Glutamatergic neuron (in vitro differentiated cells): ENCODE measurements around the gene MSL2. TPM values are rescaled to one million over a fixed set of nuclear protein-coding genes. Genes with fewer than 3 reads are reported as not detected.
"Not testable (repeated sequence)": the region's sequence is repeated elsewhere in the genome, so short reads cannot be mapped to it uniquely, and the experiment has no call there.

Experiments
- DNase-seq: peaks from one replicate; pipeline ENCODE4 v3.0.0; 2022
- H3K27ac Mint-ChIP-seq: one replicate; pipeline ENCODE4 v1.8.0; 2020; ENCODE audit warnings: mild to moderate bottlenecking, mixed read lengths, inconsistent platforms; ENCODE audit not compliant: unreplicated experiment
- H3K27me3 Mint-ChIP-seq: one replicate; pipeline ENCODE4 v1.8.0; 2020; ENCODE audit warnings: mild to moderate bottlenecking, moderate library complexity, mixed read lengths, inconsistent platforms; ENCODE audit not compliant: unreplicated experiment
- H3K36me3 Mint-ChIP-seq: one replicate; pipeline ENCODE4 v1.8.0; 2020; ENCODE audit warnings: mild to moderate bottlenecking, mixed read lengths, inconsistent platforms; ENCODE audit not compliant: unreplicated experiment
- H3K4me1 Mint-ChIP-seq: one replicate; pipeline ENCODE4 v1.8.0; 2020; ENCODE audit warnings: mild to moderate bottlenecking, low read depth, mixed read lengths, inconsistent platforms; ENCODE audit not compliant: unreplicated experiment
- H3K4me3 Mint-ChIP-seq: one replicate; pipeline ENCODE4 v1.8.0; 2020; ENCODE audit warnings: mild to moderate bottlenecking, mixed read lengths, inconsistent platforms; ENCODE audit not compliant: unreplicated experiment
- H3K9me3 Mint-ChIP-seq: one replicate; pipeline ENCODE4 v1.8.0; 2020; ENCODE audit warnings: mild to moderate bottlenecking, moderate library complexity, mixed read lengths, inconsistent platforms; ENCODE audit not compliant: unreplicated experiment
- total RNA-seq: library from RNA; stranded (reverse); fragmentation: NEBNext Ultra II Directional; extraction: Animal tissue kit (Norgen Biotek cat#: 25700); gene quantifications from one replicate; pipeline ENCODE4 v1.2.1, GENCODE V29; 2021; ENCODE audit not compliant: unreplicated experiment
- TF ChIP-seq, protein P1 (sequence below): fragments of 200-600 bp; sonication (generic); IDR thresholded peaks from one replicate; pipeline ENCODE4 v1.5.0; 2021; ENCODE audit not compliant: partially characterized antibody, unreplicated experiment

MSL2 gene
- total RNA-seq, 1 donor from 2014 or later: 32.8 TPM

DNA sequence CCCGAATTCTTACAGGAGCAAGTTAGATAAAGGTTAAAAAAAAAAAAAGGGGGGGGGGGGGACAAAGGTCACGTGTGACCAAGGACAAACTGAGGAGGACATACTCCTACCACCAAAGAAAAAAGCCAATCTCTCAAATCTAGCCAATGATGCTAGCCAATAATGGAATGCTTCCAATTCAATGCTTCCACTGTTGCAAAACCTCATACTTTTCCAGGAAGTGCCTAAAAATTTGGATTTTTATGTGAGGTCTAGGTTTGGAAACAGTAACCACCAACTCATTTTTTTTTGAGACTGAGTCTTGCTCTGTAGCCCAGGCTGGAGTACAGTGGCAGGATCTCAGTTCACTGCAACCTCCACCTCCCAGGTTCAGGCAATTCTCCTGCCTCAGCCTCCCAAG is 11.4 kb downstream of the MSL2 start:
- Mint-ChIP-seq H3K36me3 (no peaks in the 10 kb centered on the region), H3K27ac (no peak overlapping the region), H3K9me3 (peaks cover 2% of the 10 kb centered on the region), H3K27me3 (no peaks in the 10 kb centered on the region), H3K4me3 (no peak overlapping the region), H3K4me1 (peaks cover 15% of the 10 kb centered on the region)
- no peak for DNase-seq
- TF ChIP-seq, protein P1, sequence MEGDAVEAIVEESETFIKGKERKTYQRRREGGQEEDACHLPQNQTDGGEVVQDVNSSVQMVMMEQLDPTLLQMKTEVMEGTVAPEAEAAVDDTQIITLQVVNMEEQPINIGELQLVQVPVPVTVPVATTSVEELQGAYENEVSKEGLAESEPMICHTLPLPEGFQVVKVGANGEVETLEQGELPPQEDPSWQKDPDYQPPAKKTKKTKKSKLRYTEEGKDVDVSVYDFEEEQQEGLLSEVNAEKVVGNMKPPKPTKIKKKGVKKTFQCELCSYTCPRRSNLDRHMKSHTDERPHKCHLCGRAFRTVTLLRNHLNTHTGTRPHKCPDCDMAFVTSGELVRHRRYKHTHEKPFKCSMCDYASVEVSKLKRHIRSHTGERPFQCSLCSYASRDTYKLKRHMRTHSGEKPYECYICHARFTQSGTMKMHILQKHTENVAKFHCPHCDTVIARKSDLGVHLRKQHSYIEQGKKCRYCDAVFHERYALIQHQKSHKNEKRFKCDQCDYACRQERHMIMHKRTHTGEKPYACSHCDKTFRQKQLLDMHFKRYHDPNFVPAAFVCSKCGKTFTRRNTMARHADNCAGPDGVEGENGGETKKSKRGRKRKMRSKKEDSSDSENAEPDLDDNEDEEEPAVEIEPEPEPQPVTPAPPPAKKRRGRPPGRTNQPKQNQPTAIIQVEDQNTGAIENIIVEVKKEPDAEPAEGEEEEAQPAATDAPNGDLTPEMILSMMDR: no peak

DNA sequence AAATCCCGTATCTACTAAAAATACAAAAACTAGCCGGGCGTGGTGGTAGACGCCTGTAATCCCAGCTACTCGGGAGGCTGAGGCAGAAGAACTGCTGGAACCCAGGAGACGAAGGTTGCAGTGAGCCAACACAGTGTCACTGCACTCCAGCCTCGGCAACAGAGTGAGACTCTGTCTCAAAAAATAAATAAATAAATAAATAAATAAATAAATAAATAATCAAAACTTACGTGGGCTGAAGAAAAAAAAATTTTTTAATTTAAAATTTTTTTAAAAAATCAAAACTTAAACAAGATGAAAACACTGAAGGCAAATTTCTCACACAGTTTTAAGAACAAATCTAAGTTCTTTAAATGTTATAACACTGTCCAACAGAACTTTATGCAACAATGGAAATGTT is 14.4 kb downstream of the MSL2 start:
- Mint-ChIP-seq H3K4me1 (peaks cover 11% of the 10 kb centered on the region), H3K4me3 (no peak overlapping the region), H3K36me3 (no peaks in the 10 kb centered on the region), H3K27ac (no peak overlapping the region), H3K27me3 (no peaks in the 10 kb centered on the region), H3K9me3 (no peaks in the 10 kb centered on the region)
- TF ChIP-seq, protein P1: no peak
- no peak for DNase-seq

DNA sequence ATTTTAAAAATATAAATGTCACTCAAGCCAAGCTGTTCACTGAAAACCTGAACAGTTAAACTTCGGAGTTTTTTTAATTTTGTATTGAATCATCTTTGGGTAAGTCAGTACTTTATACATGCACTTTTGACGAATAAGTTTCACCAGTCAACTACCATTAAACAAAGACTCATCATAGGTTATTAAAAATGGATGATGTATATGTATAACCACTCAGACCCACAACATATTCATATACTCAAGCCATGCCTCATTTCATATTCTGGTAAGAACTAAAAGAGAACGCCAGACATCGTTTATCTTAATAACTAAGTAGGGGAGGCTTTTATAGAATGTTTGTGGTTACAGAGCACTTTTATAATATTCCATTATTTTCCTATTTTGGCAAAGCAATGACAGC is 18.3 kb downstream of the MSL2 start:
- Mint-ChIP-seq H3K27ac (no peak overlapping the region), H3K27me3 (no peaks in the 10 kb centered on the region), H3K9me3 (no peaks in the 10 kb centered on the region)

DNA sequence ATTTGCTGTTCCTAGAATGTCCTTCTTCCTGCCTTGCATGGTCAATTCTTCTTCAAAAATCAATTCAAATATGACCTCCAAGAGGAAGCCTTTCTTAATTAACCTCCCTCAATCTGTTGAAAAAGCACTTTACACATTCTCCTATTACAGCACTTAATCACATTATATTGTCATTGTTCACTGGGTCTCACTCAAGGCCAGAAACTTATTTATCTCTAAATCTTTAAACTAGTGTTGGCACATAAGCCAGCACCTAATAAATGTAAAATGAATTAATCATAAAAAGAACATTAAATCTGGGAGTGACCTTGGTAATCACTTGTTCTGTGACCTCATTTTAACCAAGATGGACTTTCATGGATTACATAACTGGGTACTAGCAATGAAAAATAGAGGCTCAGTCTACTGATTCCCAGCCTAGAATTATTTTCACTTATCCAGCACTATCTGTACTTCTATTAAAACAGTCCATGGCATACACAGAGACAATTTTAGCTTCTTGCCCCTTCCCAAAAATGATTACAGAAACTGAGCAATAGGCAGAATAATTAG is 22.1 kb downstream of the MSL2 start:
- Mint-ChIP-seq H3K4me3 (no peak overlapping the region), H3K4me1 (peaks cover 2% of the 10 kb centered on the region), H3K36me3 (no peaks in the 10 kb centered on the region), H3K27ac (no peak overlapping the region), H3K9me3 (no peaks in the 10 kb centered on the region), H3K27me3 (no peaks in the 10 kb centered on the region)
- DNase-seq: no peak
- TF ChIP-seq, protein P1: no peak

More for the DNA sequence above, 18.3 kb downstream of the MSL2 start:
- no peaks in the 10 kb centered on the region for H3K36me3 Mint-ChIP-seq
- peaks cover 10% of the 10 kb centered on the region for H3K4me1 Mint-ChIP-seq
- TF ChIP-seq, protein P1: no peak
- no peak for DNase-seq
- no peak overlapping the region for H3K4me3 Mint-ChIP-seq

DNA sequence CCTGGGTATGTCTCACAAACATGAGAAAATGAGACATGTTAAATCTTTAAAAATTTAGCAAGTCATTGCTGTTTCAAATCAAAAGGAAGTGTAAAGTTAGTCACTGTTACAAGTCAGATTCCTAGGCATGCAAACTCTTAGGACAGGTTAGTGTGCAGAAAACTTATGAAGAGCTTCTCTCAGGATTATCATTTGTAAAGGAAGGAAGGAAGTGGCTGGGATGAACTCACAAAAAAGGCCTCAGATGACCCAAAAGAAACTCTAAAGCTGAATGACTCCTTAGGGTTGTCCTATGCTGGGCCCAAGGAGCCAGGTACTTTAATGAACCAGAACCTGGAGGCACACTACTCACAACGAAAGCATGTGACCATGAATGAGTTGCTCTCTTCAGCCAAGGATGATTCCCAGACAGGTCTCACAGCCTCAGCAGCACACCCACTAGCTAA is 25.0 kb downstream of the MSL2 start:
- no peaks in the 10 kb centered on the region for H3K36me3 Mint-ChIP-seq
- TF ChIP-seq, protein P1: no peak

DNA sequence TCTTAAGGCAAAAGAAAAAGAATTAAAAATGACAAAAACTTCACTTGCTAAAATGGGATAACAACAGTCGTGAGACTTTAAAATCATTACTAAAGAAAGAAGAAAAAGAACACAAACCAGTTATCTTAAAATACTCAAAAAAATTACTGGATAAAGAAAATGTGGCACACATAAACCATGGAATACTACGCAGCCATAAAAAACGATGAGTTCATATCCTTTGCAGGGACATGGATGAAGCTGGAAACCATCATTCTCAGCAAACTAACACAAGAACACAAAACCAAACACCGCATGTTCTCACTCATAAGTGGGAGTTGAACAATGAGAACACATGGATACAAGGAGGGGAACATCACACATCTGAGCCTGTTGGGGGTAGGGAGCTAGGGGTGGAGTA is 27.9 kb downstream of the MSL2 start:
- not testable (repeated sequence) for H3K27me3 Mint-ChIP-seq, H3K27ac Mint-ChIP-seq, H3K36me3 Mint-ChIP-seq, H3K9me3 Mint-ChIP-seq, H3K4me3 Mint-ChIP-seq, DNase-seq
- H3K4me1 Mint-ChIP-seq: peaks cover 13% of the 10 kb centered on the region

More for the DNA sequence above, 25.0 kb downstream of the MSL2 start:
- no peak overlapping the region for H3K4me3 Mint-ChIP-seq
- no peaks in the 10 kb centered on the region for H3K27me3 Mint-ChIP-seq
- no peaks in the 10 kb centered on the region for H3K9me3 Mint-ChIP-seq
- no peak overlapping the region for H3K27ac Mint-ChIP-seq
- H3K4me1 Mint-ChIP-seq: peaks cover 7% of the 10 kb centered on the region
- DNase-seq: no peak
